K562 (cell line): ENCODE data around the gene CDX1. TPM values are rescaled to one million over a fixed set of nuclear protein-coding genes. Genes with fewer than 3 reads are reported as not detected.

Experiments used
- ATAC-seq: fragments of 200-7000 bp; cut with Tn5 transposase; 3 replicates; pipeline ENCODE4 v1.9.1; 2020; ENCODE audit warnings: moderate library complexity
- BruUV-seq: library from RNA; stranded (reverse); fragments of 400-500 nt; replicated peaks from 2 replicates; lab custom pipeline; 2021; lab: Mats Ljungman, UMichigan
- CTCF ChIA-PET: fragments of 300-600 bp; formaldehyde crosslinking; extraction: SDS; loops from one replicate; lab custom pipeline; 2021; ENCODE audit warnings: low intra/inter-chr PET ratio; lab: Yijun Ruan, JAX
- POLR2A ChIA-PET: fragments of 300-600, 350-650 bp; sonication (Branson Sonifier 250); formaldehyde crosslinking; extraction: SDS; loops from one replicate; lab custom pipeline; 2021; ENCODE audit warnings: antibody characterized with exemption, inconsistent platforms; lab: Yijun Ruan, JAX
- DNase-seq, 4 experiments: peaks; one replicate each; pipeline versions ENCODE4 v3.0.0 to v3.0.0-alpha.2; 2011 to 2018; ENCODE audit warnings: low spot score in 3 of 4, mixed read lengths in 3 of 4; ENCODE audit errors: extremely low read depth in 1 of 4
- FAIRE-seq: peaks from 2 replicates; lab custom pipeline; 2011; peaks lifted over from hg19 to GRCh38; lab: Jason Lieb, UNC
- H2AFZ ChIP-seq: 2 replicates; pipeline ENCODE4 v1.6.0; 2011; ENCODE audit warnings: low read depth, low read length, control low read depth, inconsistent platforms
- H3K27ac ChIP-seq: fragments of 200-600 bp; 3 replicates; pipeline ENCODE4 v1.8.0; 2011; ENCODE audit warnings: low read depth, mild to moderate bottlenecking, control low read depth, inconsistent platforms, low read length, moderate library complexity, mixed read lengths; ENCODE audit errors: extremely low read depth
- H3K27me3 ChIP-seq, 2 experiments: fragments of 300-600 bp in 1 of 2; 2 replicates in 1 of 2; 3 replicates in 1 of 2; pipeline versions ENCODE4 v1.6.0 to v1.8.0; 2011; ENCODE audit warnings: inconsistent platforms in 2 of 2, low read length in 2 of 2, mild to moderate bottlenecking in 1 of 2, mixed read lengths in 1 of 2, moderate library complexity in 1 of 2; ENCODE audit not compliant: control insufficient read depth in 2 of 2, insufficient read depth in 2 of 2
- H3K36me3 ChIP-seq: fragments of 300-600 bp; 3 replicates; pipeline ENCODE4 v1.8.0; 2011; ENCODE audit warnings: mild to moderate bottlenecking, low read length, inconsistent platforms; ENCODE audit not compliant: control insufficient read depth, insufficient read depth
- H3K4me1 ChIP-seq, 2 experiments: fragments of 200-600 bp in 1 of 2; replicated peaks in 1 of 2; 2 replicates in 1 of 2; 3 replicates in 1 of 2; pipeline versions ENCODE4 v1.5.1 to v1.8.0; 2011; ENCODE audit warnings: inconsistent platforms in 2 of 2, low read length in 2 of 2, mild to moderate bottlenecking in 1 of 2, mixed read lengths in 1 of 2, moderate library complexity in 1 of 2; ENCODE audit not compliant: control insufficient read depth in 2 of 2, insufficient read depth in 2 of 2
- H3K4me2 ChIP-seq: 2 replicates; pipeline ENCODE4 v1.6.1; 2011; ENCODE audit warnings: low read length, control low read depth, inconsistent platforms, mixed read lengths; ENCODE audit not compliant: insufficient read depth
- H3K4me3 ChIP-seq: fragments of 200-600 bp; sonication (generic), shearing (Covaris generic); 2 replicates; pipeline ENCODE4 v1.5.1; 2016; ENCODE audit warnings: control low read depth, inconsistent platforms
- H3K79me2 ChIP-seq: fragments of 200-600 bp; 3 replicates; pipeline ENCODE4 v1.8.0; 2011; ENCODE audit warnings: low read length, inconsistent platforms; ENCODE audit not compliant: control insufficient read depth, insufficient read depth
- H3K9ac ChIP-seq, 2 experiments: 2 replicates each; pipeline versions ENCODE4 v1.6.0 to v1.6.1; 2011; ENCODE audit warnings: low read depth in 2 of 2, low read length in 2 of 2, control low read depth in 1 of 2, inconsistent platforms in 1 of 2, mild to moderate bottlenecking in 1 of 2, mixed read lengths in 1 of 2; ENCODE audit not compliant: insufficient read depth in 1 of 2
- H3K9me1 ChIP-seq: one replicate; pipeline ENCODE4 v1.6.0; 2011; ENCODE audit warnings: inconsistent platforms, mild to moderate bottlenecking, low read length, moderate library complexity; ENCODE audit not compliant: control insufficient read depth, insufficient read depth
- H3K9me3 ChIP-seq: replicated peaks from 2 replicates; pipeline ENCODE4 v1.5.1; 2011; ENCODE audit warnings: low read depth, low read length, inconsistent platforms; ENCODE audit not compliant: control insufficient read depth, insufficient read depth
- H4K20me1 ChIP-seq: replicated peaks from 2 replicates; pipeline ENCODE4 v1.6.1; 2011; ENCODE audit warnings: low read length, inconsistent platforms, mixed read lengths; ENCODE audit not compliant: control insufficient read depth, insufficient read depth
- FIP1L1 ChIP-seq: fragments of 200-400 bp; formaldehyde crosslinking; IDR thresholded peaks from 2 replicates; pipeline ENCODE4 v1.6.1; 2018; ENCODE audit warnings: mild to moderate bottlenecking, low read depth, low read length; ENCODE audit not compliant: poor library complexity, severe bottlenecking
- MCM7 ChIP-seq, 2 experiments: fragments of 450-650 bp; IDR thresholded peaks; 2 replicates each; pipeline ENCODE4 v1.6.1; 2016 to 2018
- NR2C2 ChIP-seq, 2 experiments: fragments of 200-800 bp in 1 of 2; sonication (Bioruptor generic) in 1 of 2; sonication (generic) in 1 of 2; formaldehyde crosslinking in 1 of 2; IDR thresholded peaks; 2 replicates each; pipeline versions ENCODE4 v1.6.1 to v1.8.0; 2016 to 2022; ENCODE audit warnings: mild to moderate bottlenecking in 1 of 2, missing compliant biosample characterization in 1 of 2, missing genetic modification characterization in 1 of 2, missing genetic modification reagents in 1 of 2
- SUPT5H ChIP-seq: fragments of 450-650 bp; IDR thresholded peaks from 2 replicates; pipeline ENCODE4 v1.6.1; 2016
- WGBS: fragments of 100-300 bp; shearing (Covaris generic); methylation state at CpG from one replicate; pipeline ENCODE4 v1.1.6; 2016; ENCODE audit warnings: low coverage, mixed read lengths; ENCODE audit not compliant: insufficient coverage; ENCODE audit errors: missing lambda C conversion rate; 5-methylcytosine and 5-hydroxymethylcytosine counted together
- in situ Hi-C: fragments of 300-500 bp; cut with MboI; formaldehyde crosslinking; loops from 4 replicates; pipeline ENCODE4 v1.15.0; 2018; ENCODE audit warnings: inconsistent platforms, mixed read lengths
- intact Hi-C: fragments of 100-400 bp; cut with micrococcal nuclease; formaldehyde crosslinking; loops from 2 replicates; pipeline ENCODE4 v1.14.2; 2022
- polyA plus RNA-seq, 8 experiments: library from polyadenylated mRNA; depleted of rRNA in 4 of 8; stranded (reverse) in 5 of 8; unstranded in 3 of 8; fragments of >200 nt; fragmentation: Nextera tagmentation in 2 of 8; fragmentation: Illumina TruSeq in 1 of 8; extraction: Ambion mirVana in 2 of 8; extraction: Trizol in 1 of 8; gene quantifications; 2 replicates each; pipeline versions ENCODE4 v1.2.1 to v1.2.3, GENCODE V29; 2011 to 2014; ENCODE audit warnings: inconsistent platforms in 1 of 8, missing spikeins in 1 of 8
- total RNA-seq, 7 experiments: library from RNA; depleted of rRNA in 6 of 7; stranded (reverse); fragments of >200 nt in 6 of 7; fragmentation: Illumina TruSeq in 2 of 7; extraction: Trizol in 2 of 7; gene quantifications; 2 replicates each; pipeline versions ENCODE4 v1.2.1 to v1.2.3, GENCODE V29; 2011 to 2021; ENCODE audit warnings: low replicate concordance in 1 of 7
- TF ChIP-seq, protein P1 (sequence below), 2 experiments: fragments of 450-650 bp in 1 of 2; sonication (generic) in 1 of 2; formaldehyde crosslinking in 1 of 2; IDR thresholded peaks in 1 of 2; conservative IDR thresholded peaks in 1 of 2; 2 replicates each; pipeline versions ENCODE4 v1.6.1 to v1.8.1; 2016 to 2023; ENCODE audit warnings: mild to moderate bottlenecking in 2 of 2, moderate library complexity in 2 of 2, inconsistent platforms in 1 of 2, missing genetic modification reagents in 1 of 2
- TF ChIP-seq, protein P2 (sequence below): fragments of 450-650 bp; formaldehyde crosslinking; IDR thresholded peaks from 2 replicates; pipeline ENCODE4 v1.4.0; 2020; ENCODE audit warnings: mild to moderate bottlenecking, moderate library complexity
- TF ChIP-seq, protein P3 (sequence below): fragments of 250-450 bp; sonication (Bioruptor Pico); IDR thresholded peaks from 2 replicates; pipeline ENCODE4 v1.5.0; 2020; ENCODE audit warnings: mild to moderate bottlenecking, borderline replicate concordance
- TF ChIP-seq, protein P4 (sequence below): fragments of 250-450 bp; sonication (Bioruptor Pico); IDR thresholded peaks from 2 replicates; pipeline ENCODE4 v1.8.0; 2022; ENCODE audit warnings: moderate library complexity, mild to moderate bottlenecking, inconsistent platforms

CDX1 gene
- total and polyA plus RNA-seq, 9 of the 15 experiments (the other 6 are each of a cell fraction or from before 2014, with no cell fraction given): 0.06 to 0.16 TPM; not detected in 7

- ChIA-PET POLR2A (interaction anchor here (1.1 kb wide), 1 partner anchor 11 kb away, joined by 3 read pairs; no protein-coding TSS in a partner anchor), CTCF (interaction anchor here (0.6 kb wide), 1 partner anchor 15 kb away, joined by 3 read pairs; no protein-coding TSS in a partner anchor)
- in situ Hi-C loops: no loop called here
- no peak overlapping the region for H3K4me3 ChIP-seq
- no peak overlapping the region for H3K4me2 ChIP-seq
- 0% methylated on average over 3 of the region's 3 CpGs for WGBS
- no peak overlapping the region for H3K27ac ChIP-seq
- no peaks in the 10 kb centered on the region for H3K36me3 ChIP-seq
- H3K9me3 ChIP-seq: no peaks in the 10 kb centered on the region
- H3K9ac ChIP-seq: no peak overlapping the region
- FAIRE-seq: no peak
- no peaks in the 10 kb centered on the region for H3K9me1 ChIP-seq
- TF ChIP-seq FIP1L1 (no peak), SUPT5H (no peak), MCM7 (IDR thresholded peaks at IDR 0.05) (no peak), NR2C2 (CRISPR knock-in tag; IDR thresholded peaks at IDR 0.05) (no peak), NR2C2 (tag; IDR thresholded peaks at IDR 0.05) (no peak)
- TF ChIP-seq, protein P1, sequence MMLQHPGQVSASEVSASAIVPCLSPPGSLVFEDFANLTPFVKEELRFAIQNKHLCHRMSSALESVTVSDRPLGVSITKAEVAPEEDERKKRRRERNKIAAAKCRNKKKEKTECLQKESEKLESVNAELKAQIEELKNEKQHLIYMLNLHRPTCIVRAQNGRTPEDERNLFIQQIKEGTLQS (IDR thresholded peaks at IDR 0.05): peak; percentile 14; the same call in 1 of the 2 replicates
- TF ChIP-seq, protein P1 (CRISPR knock-in tag; conservative IDR thresholded peaks at IDR 0.05): no peak
- TF ChIP-seq, protein P2, sequence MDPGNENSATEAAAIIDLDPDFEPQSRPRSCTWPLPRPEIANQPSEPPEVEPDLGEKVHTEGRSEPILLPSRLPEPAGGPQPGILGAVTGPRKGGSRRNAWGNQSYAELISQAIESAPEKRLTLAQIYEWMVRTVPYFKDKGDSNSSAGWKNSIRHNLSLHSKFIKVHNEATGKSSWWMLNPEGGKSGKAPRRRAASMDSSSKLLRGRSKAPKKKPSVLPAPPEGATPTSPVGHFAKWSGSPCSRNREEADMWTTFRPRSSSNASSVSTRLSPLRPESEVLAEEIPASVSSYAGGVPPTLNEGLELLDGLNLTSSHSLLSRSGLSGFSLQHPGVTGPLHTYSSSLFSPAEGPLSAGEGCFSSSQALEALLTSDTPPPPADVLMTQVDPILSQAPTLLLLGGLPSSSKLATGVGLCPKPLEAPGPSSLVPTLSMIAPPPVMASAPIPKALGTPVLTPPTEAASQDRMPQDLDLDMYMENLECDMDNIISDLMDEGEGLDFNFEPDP (CRISPR knock-in tag): no peak
- TF ChIP-seq, protein P3, sequence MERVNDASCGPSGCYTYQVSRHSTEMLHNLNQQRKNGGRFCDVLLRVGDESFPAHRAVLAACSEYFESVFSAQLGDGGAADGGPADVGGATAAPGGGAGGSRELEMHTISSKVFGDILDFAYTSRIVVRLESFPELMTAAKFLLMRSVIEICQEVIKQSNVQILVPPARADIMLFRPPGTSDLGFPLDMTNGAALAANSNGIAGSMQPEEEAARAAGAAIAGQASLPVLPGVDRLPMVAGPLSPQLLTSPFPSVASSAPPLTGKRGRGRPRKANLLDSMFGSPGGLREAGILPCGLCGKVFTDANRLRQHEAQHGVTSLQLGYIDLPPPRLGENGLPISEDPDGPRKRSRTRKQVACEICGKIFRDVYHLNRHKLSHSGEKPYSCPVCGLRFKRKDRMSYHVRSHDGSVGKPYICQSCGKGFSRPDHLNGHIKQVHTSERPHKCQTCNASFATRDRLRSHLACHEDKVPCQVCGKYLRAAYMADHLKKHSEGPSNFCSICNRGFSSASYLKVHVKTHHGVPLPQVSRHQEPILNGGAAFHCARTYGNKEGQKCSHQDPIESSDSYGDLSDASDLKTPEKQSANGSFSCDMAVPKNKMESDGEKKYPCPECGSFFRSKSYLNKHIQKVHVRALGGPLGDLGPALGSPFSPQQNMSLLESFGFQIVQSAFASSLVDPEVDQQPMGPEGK (CRISPR knock-in tag): no peak
- TF ChIP-seq, protein P4, sequence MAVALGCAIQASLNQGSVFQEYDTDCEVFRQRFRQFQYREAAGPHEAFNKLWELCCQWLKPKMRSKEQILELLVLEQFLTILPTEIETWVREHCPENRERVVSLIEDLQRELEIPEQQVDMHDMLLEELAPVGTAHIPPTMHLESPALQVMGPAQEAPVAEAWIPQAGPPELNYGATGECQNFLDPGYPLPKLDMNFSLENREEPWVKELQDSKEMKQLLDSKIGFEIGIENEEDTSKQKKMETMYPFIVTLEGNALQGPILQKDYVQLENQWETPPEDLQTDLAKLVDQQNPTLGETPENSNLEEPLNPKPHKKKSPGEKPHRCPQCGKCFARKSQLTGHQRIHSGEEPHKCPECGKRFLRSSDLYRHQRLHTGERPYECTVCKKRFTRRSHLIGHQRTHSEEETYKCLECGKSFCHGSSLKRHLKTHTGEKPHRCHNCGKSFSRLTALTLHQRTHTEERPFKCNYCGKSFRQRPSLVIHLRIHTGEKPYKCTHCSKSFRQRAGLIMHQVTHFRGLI (CRISPR knock-in tag): no peak
- peaks cover 21 to 49% of the 10 kb centered on the region in 2 experiments; a peak in 4 of 5 replicates for H3K27me3 ChIP-seq
- intact Hi-C loops: no loop called here
- no peak overlapping the region for H2AFZ ChIP-seq
- no peaks in the 10 kb centered on the region for H3K79me2 ChIP-seq
- BruUV-seq: no TSS peak
- H4K20me1 ChIP-seq: no peaks in the 10 kb centered on the region
- no peak for ATAC-seq
- H3K4me1 ChIP-seq: no peaks in the 10 kb centered on the region
- no peak for DNase-seq
Observed at GRCh38 chr5:150168864-150169263, 2.3 kb downstream of the CDX1 start.
